Stimulated activated naive CD4-positive, alpha-beta T cell (primary cell): ENCODE measurements around the gene PHOSPHO2.

Source experiments
- DNase-seq, 6 experiments: peaks; one replicate each; lab custom pipeline; 2025; lab: John Stamatoyannopoulos, UW

The PHOSPHO2 gene

GRCh38 chr2:169694113-169694893 is at the start of gene PHOSPHO2, which contains the start of gene CFAP210:
TSS of gene PHOSPHO2 (plus strand) at chr2:169694469. CDS start at chr2:169700972, 6,503 bp downstream.
TSS of gene CFAP210 (minus strand) at chr2:169694405. CDS start at chr2:169694327, 78 bp downstream.
- peak; percentile 97 to 98 (median 97) for DNase-seq

GRCh38 chr2:169647496-169647895 is 46.8 kb upstream of the PHOSPHO2 start:
- no peak for DNase-seq

- DNase-seq: no peak
Measured at GRCh38 chr2:169649278-169649677, 45.0 kb upstream of the PHOSPHO2 start.

GRCh38 chr2:169653636-169654035 is 40.6 kb upstream of the PHOSPHO2 start:
- DNase-seq: no peak

GRCh38 chr2:169656164-169656563 is 38.1 kb upstream of the PHOSPHO2 start:
- no peak for DNase-seq

- DNase-seq: no peak
Measured at GRCh38 chr2:169658877-169659276, 35.4 kb upstream of the PHOSPHO2 start.

GRCh38 chr2:169659320-169659719 is 34.9 kb upstream of the PHOSPHO2 start:
- DNase-seq: no peak

- DNase-seq: no peak
Measured at GRCh38 chr2:169661265-169661664, 33.0 kb upstream of the PHOSPHO2 start.

- no peak for DNase-seq
Measured at GRCh38 chr2:169662744-169663143, 31.5 kb upstream of the PHOSPHO2 start.

- no peak for DNase-seq
Measured at GRCh38 chr2:169663247-169663646, 31.0 kb upstream of the PHOSPHO2 start.

GRCh38 chr2:169664600-169664977 is 29.7 kb upstream of the PHOSPHO2 start:
- DNase-seq: no peak

GRCh38 chr2:169664978-169665930 is 29.0 kb upstream of the PHOSPHO2 start:
- DNase-seq: no peak

- no peak for DNase-seq
Measured at GRCh38 chr2:169667583-169667982, 26.7 kb upstream of the PHOSPHO2 start.

- no peak for DNase-seq
Measured at GRCh38 chr2:169670215-169670651, 24.0 kb upstream of the PHOSPHO2 start.

- no peak for DNase-seq
Measured at GRCh38 chr2:169670937-169671336, 23.3 kb upstream of the PHOSPHO2 start.

- no peak for DNase-seq
Measured at GRCh38 chr2:169672406-169672805, 21.9 kb upstream of the PHOSPHO2 start.

- no peak for DNase-seq
Measured at GRCh38 chr2:169673106-169673505, 21.2 kb upstream of the PHOSPHO2 start.

- DNase-seq: no peak
Measured at GRCh38 chr2:169673921-169674320, 20.3 kb upstream of the PHOSPHO2 start.

GRCh38 chr2:169676357-169676756 is 17.9 kb upstream of the PHOSPHO2 start:
- DNase-seq: no peak

- no peak for DNase-seq
Measured at GRCh38 chr2:169676850-169677249, 17.4 kb upstream of the PHOSPHO2 start.

GRCh38 chr2:169683054-169683424 is 11.2 kb upstream of the PHOSPHO2 start:
- no peak for DNase-seq

GRCh38 chr2:169683425-169684134 is 10.7 kb upstream of the PHOSPHO2 start:
- DNase-seq: no peak
